CD14-positive monocyte (primary cell): Measurements from ENCODE around the gene CDYL2. TPM values are rescaled to one million over a fixed set of nuclear protein-coding genes. Genes with fewer than 3 reads are reported as not detected.

Source experiments
- DNase-seq, 3 donors: peaks; one replicate each; pipeline ENCODE4 v3.0.0-alpha.2; 2011 to 2022
- H2AFZ ChIP-seq: 2 replicates; pipeline ENCODE4 v1.6.0; 2012; ENCODE audit warnings: mild to moderate bottlenecking, low read depth, low read length, inconsistent platforms; ENCODE audit not compliant: insufficient read depth, poor library complexity, severe bottlenecking
- H3K27ac ChIP-seq, 2 donors: 1 replicate in 1 of 2; 2 replicates in 1 of 2; pipeline ENCODE4 v1.5.1; 2012 to 2013; ENCODE audit warnings: low read length in 2 of 2, control low read depth in 1 of 2, inconsistent platforms in 1 of 2, low read depth in 1 of 2, mild to moderate bottlenecking in 1 of 2
- H3K27me3 ChIP-seq, 2 donors: one replicate each; pipeline versions ENCODE4 v1.6.0 to v1.6.1; 2011 to 2013; ENCODE audit warnings: low read length in 2 of 2; ENCODE audit not compliant: control insufficient read depth in 2 of 2, insufficient read depth in 2 of 2
- H3K36me3 ChIP-seq, 2 donors: replicated peaks in 1 of 2; 1 replicate in 1 of 2; 2 replicates in 1 of 2; pipeline versions ENCODE4 v1.5.1 to v1.6.1; 2012 to 2013; ENCODE audit warnings: low read length in 2 of 2, control low read depth in 1 of 2, inconsistent platforms in 1 of 2, mild to moderate bottlenecking in 1 of 2; ENCODE audit not compliant: insufficient read depth in 2 of 2, control insufficient read depth in 1 of 2
- H3K4me1 ChIP-seq, 2 donors: 1 replicate in 1 of 2; 2 replicates in 1 of 2; pipeline versions ENCODE4 v1.5.1 to v1.6.1; 2012 to 2013; ENCODE audit warnings: low read length in 2 of 2, control low read depth in 1 of 2, inconsistent platforms in 1 of 2, mild to moderate bottlenecking in 1 of 2, moderate library complexity in 1 of 2; ENCODE audit not compliant: insufficient read depth in 2 of 2, control insufficient read depth in 1 of 2
- H3K4me2 ChIP-seq: replicated peaks from 2 replicates; pipeline ENCODE3; 2012; ENCODE audit warnings: low read length, moderate library complexity, mild to moderate bottlenecking; ENCODE audit not compliant: poor library complexity, severe bottlenecking; ENCODE audit errors: extremely low read depth
- H3K4me3 ChIP-seq, 3 experiments: fragments of 200-600 bp in 1 of 3; sonication (generic) in 1 of 3; replicated peaks in 1 of 3; 1 replicate in 2 of 3; 2 replicates in 1 of 3; pipeline ENCODE4 v1.5.1; 2011 to 2013; ENCODE audit warnings: low read length in 3 of 3, mild to moderate bottlenecking in 3 of 3, control low read depth in 2 of 3, low read depth in 2 of 3, inconsistent platforms in 1 of 3, moderate library complexity in 1 of 3
- H3K79me2 ChIP-seq: 2 replicates; pipeline ENCODE4 v1.6.0; 2012; ENCODE audit warnings: mild to moderate bottlenecking, control low read depth, inconsistent platforms, low read length, moderate library complexity; ENCODE audit not compliant: insufficient read depth
- H3K9ac ChIP-seq: 2 replicates; pipeline ENCODE4 v1.6.0; 2017; ENCODE audit warnings: low read length, mild to moderate bottlenecking; ENCODE audit not compliant: insufficient read depth, poor library complexity, severe bottlenecking
- H3K9me3 ChIP-seq, 2 donors: replicated peaks in 1 of 2; 1 replicate in 1 of 2; 2 replicates in 1 of 2; pipeline versions ENCODE4 v1.5.1 to v1.6.1; 2012 to 2013; ENCODE audit warnings: low read length in 2 of 2, control low read depth in 1 of 2; ENCODE audit not compliant: control insufficient read depth in 1 of 2, insufficient read depth in 1 of 2
- H4K20me1 ChIP-seq: 2 replicates; pipeline ENCODE4 v1.6.0; 2012; ENCODE audit warnings: mild to moderate bottlenecking, low read length, control low read depth, moderate library complexity; ENCODE audit not compliant: insufficient read depth
- H3K27ac Mint-ChIP-seq, 7 donors: one replicate each; pipeline ENCODE4 v1.8.0; 2020; ENCODE audit warnings: mild to moderate bottlenecking in 7 of 7, mixed read lengths in 7 of 7, moderate library complexity in 6 of 7, inconsistent platforms in 2 of 7
- H3K27me3 Mint-ChIP-seq, 3 donors: one replicate each; pipeline ENCODE4 v1.8.0; 2021 to 2022; ENCODE audit warnings: low read depth in 3 of 3, mild to moderate bottlenecking in 3 of 3, mixed read lengths in 3 of 3, moderate library complexity in 3 of 3, inconsistent platforms in 1 of 3
- H3K36me3 Mint-ChIP-seq, 2 donors: one replicate each; pipeline ENCODE4 v1.8.0; 2020; ENCODE audit warnings: mixed read lengths in 2 of 2, inconsistent platforms in 1 of 2, mild to moderate bottlenecking in 1 of 2
- H3K4me1 Mint-ChIP-seq: one replicate; pipeline ENCODE4 v1.8.0; 2020; ENCODE audit warnings: mild to moderate bottlenecking, mixed read lengths
- H3K4me3 Mint-ChIP-seq, 2 donors: one replicate each; pipeline ENCODE4 v1.8.0; 2020; ENCODE audit warnings: mild to moderate bottlenecking in 2 of 2, mixed read lengths in 2 of 2, moderate library complexity in 1 of 2
- H3K9me3 Mint-ChIP-seq, 7 donors: one replicate each; pipeline ENCODE4 v1.8.0; 2020 to 2022; ENCODE audit warnings: mixed read lengths in 7 of 7, mild to moderate bottlenecking in 6 of 7, moderate library complexity in 6 of 7, inconsistent platforms in 2 of 7
- CTCF ChIP-seq: fragments of 200-600 bp; IDR thresholded peaks from one replicate; pipeline ENCODE4 v1.8.0; 2022; ENCODE audit warnings: antibody characterized with exemption, mild to moderate bottlenecking
- WGBS: methylation state at CpG from one replicate; pipeline ENCODE4 v1.1.5; 2013; ENCODE audit warnings: missing lambda C conversion rate; ENCODE audit not compliant: insufficient coverage; 5-methylcytosine and 5-hydroxymethylcytosine counted together
- intact Hi-C, 2 donors: fragments of 100-400 bp; cut with micrococcal nuclease; formaldehyde crosslinking; loops; one replicate each; pipeline versions ENCODE4 v1.15.0 to v1.15.1; 2023
- polyA plus RNA-seq, 3 donors: library from polyadenylated mRNA; depleted of rRNA in 1 of 3; unstranded in 2 of 3; stranded (reverse) in 1 of 3; fragments of 300-500 nt in 2 of 3; fragments of >200 nt in 1 of 3; fragmentation: Illumina TruSeq in 2 of 3; gene quantifications; 1 replicate in 2 of 3; 2 replicates in 1 of 3; pipeline ENCODE4 v1.2.3, GENCODE V29; 2012 to 2021

The CDYL2 gene
- polyA plus RNA-seq, 3 donors: 0.42 to 2.6 (median 0.93) TPM

GRCh38 chr16:80846275-80846674 is 41.9 kb upstream of the CDYL2 start:
- Mint-ChIP-seq H3K4me1 (no peaks in the 10 kb centered on the region), H3K27ac (no peak overlapping the region), H3K9me3 (peaks cover 15 to 29% (median 26%) of the 10 kb centered on the region in 7 donors), H3K4me3 (no peak overlapping the region), H3K36me3 (no peaks in the 10 kb centered on the region), H3K27me3 (peaks cover 0 to 2% (median 0%) of the 10 kb centered on the region in 3 donors)
- Histone ChIP-seq H3K27ac (no peak overlapping the region), H3K79me2 (no peaks in the 10 kb centered on the region), H3K27me3 (no peaks in the 10 kb centered on the region), H3K9ac (no peak overlapping the region), H3K4me2 (no peak overlapping the region), H3K4me1 (no peaks in the 10 kb centered on the region), H4K20me1 (no peaks in the 10 kb centered on the region), H3K4me3 (no peak overlapping the region), H3K9me3 (peaks cover 14 to 21% of the 10 kb centered on the region in 2 donors), H2AFZ (no peak overlapping the region), H3K36me3 (no peaks in the 10 kb centered on the region)
- no peak for TF ChIP-seq CTCF
- WGBS: 94% methylated on average over 2 of the region's 8 CpGs
- intact Hi-C loops: no loop called here
- no peak for DNase-seq

- Histone ChIP-seq H3K27ac (no peak overlapping the region), H4K20me1 (no peaks in the 10 kb centered on the region), H3K4me1 (no peaks in the 10 kb centered on the region), H2AFZ (no peak overlapping the region), H3K9ac (no peak overlapping the region), H3K27me3 (no peaks in the 10 kb centered on the region), H3K79me2 (no peaks in the 10 kb centered on the region), H3K9me3 (peaks cover 14 to 21% of the 10 kb centered on the region in 2 donors), H3K36me3 (no peaks in the 10 kb centered on the region), H3K4me3 (no peak overlapping the region), H3K4me2 (no peak overlapping the region)
- intact Hi-C loops: no loop called here
- H3K27me3 Mint-ChIP-seq: peaks cover 0 to 4% (median 0%) of the 10 kb centered on the region in 3 donors
- H3K27ac Mint-ChIP-seq: no peak overlapping the region
- TF ChIP-seq CTCF: no peak
- H3K36me3 Mint-ChIP-seq: no peaks in the 10 kb centered on the region
- H3K4me3 Mint-ChIP-seq: no peak overlapping the region
- no peak for DNase-seq
- H3K4me1 Mint-ChIP-seq: no peaks in the 10 kb centered on the region
- H3K9me3 Mint-ChIP-seq: peaks cover 20 to 35% (median 26%) of the 10 kb centered on the region in 7 donors
- no CpG with 5 or more reads among the region's 1 CpG for WGBS
These were observed 40.0 kb upstream of the CDYL2 start for GRCh38 chr16:80844395-80844794.
